Measurements from ENCODE around the gene C1QB. TPM values are rescaled to one million over a fixed set of nuclear protein-coding genes. Genes with fewer than 3 reads are reported as not detected.

Gene C1QB
- total and polyA plus RNA-seq, 2 of the 4 experiments (the other 2 are of a cell fraction) = not detected

- dilution Hi-C loops (cut with HindIII; ENCODE audit: low sequenced_read_pairs, unreplicated experiment) = no loop called here
- ChIA-PET CTCF (interaction anchor here (0.5 to 1.3 kb wide), 6 partner anchors 29 to 599 kb away, joined by 3 to 4 read pairs (median 3); no protein-coding TSS in a partner anchor), POLR2A (ENCODE audit: unreplicated experiment) (no interaction called here)
- no CpG with 5 or more reads among the region's 1 CpG for WGBS, 2 experiments (ENCODE audit: extremely low coverage in 2 of 2, insufficient read length in 1 of 2)
- peaks cover 38% of the 10 kb centered on the region for H3K27me3 ChIP-seq (ENCODE audit: control insufficient read depth, insufficient read depth, low read length)
- no TSS peak for BruUV-seq (replicated peaks)
- no peak overlapping the region for H4K8ac ChIP-seq (ENCODE audit: low read depth in 2 of 2, low read length in 2 of 2)
- no peak overlapping the region for H3K4me3 ChIP-seq (ENCODE audit: insufficient read depth, low read depth, low read length)
- ATAC-seq (ENCODE audit: low read depth) (no peak), DNase-seq (no peak)
- no peaks in the 10 kb centered on the region for H3K36me3 ChIP-seq (ENCODE audit: control insufficient read depth, insufficient read depth, low read length)
- in situ Hi-C loops (cut with MboI; ENCODE audit: low sequenced_read_pairs) = loop anchor here (5.0 kb wide), 1 partner anchor 248 kb away; no protein-coding TSS in a partner anchor
- H4K5ac ChIP-seq (ENCODE audit: low read depth, low read length) = no peak overlapping the region
- no peak overlapping the region for H2BK120ac ChIP-seq (ENCODE audit: low read depth, low read length)
- no peaks in the 10 kb centered on the region for H3K9me3 ChIP-seq (ENCODE audit: control insufficient read depth, insufficient read depth, low read length)
- H3K18ac ChIP-seq (ENCODE audit: low read depth, low read length) = no peak overlapping the region
- no peak overlapping the region for H4K91ac ChIP-seq (ENCODE audit: insufficient read depth, low read depth, low read length)
- H3K14ac ChIP-seq (replicated peaks; ENCODE audit: low read depth, low read length) = no peak overlapping the region
- H2BK20ac ChIP-seq (ENCODE audit: low read depth, low read length) = no peak overlapping the region
- H3K4ac ChIP-seq (ENCODE audit: low read depth, low read length) = no peak overlapping the region
- no peak overlapping the region for H3K9ac ChIP-seq (ENCODE audit: low read depth, low read length)
- no peak overlapping the region for H2BK15ac ChIP-seq (ENCODE audit: low read depth, low read length)
- H3K4me2 ChIP-seq (ENCODE audit: low read depth, low read length) = no peak overlapping the region
- no peak overlapping the region for H3K56ac ChIP-seq (ENCODE audit: extremely low read depth, insufficient read depth, low read length)
- intact Hi-C loops (cut with micrococcal nuclease) = loop anchor here (1.0 to 2.0 kb wide), 4 partner anchors 30 to 256 kb away; no protein-coding TSS in a partner anchor
- no peak overlapping the region for H2AFZ ChIP-seq (replicated peaks; ENCODE audit: low read length, poor library complexity)
- H2AK9ac ChIP-seq (replicated peaks; ENCODE audit: low read depth, low read length, poor library complexity) = no peak overlapping the region
- no peak overlapping the region for H2BK5ac ChIP-seq (ENCODE audit: low read depth, low read length, poor library complexity, severe bottlenecking)
- TF ChIP-seq CHD1 (IDR thresholded peaks at IDR 0.05; ENCODE audit: low read depth, low read length) = no peak
- no peak for TF ChIP-seq BHLHE40 (IDR thresholded peaks at IDR 0.05; ENCODE audit: low read depth, low read length)
- TF ChIP-seq RFX5 (IDR thresholded peaks at IDR 0.05; ENCODE audit: low read depth, low read length) = no peak
- TF ChIP-seq RCOR1 (IDR thresholded peaks at IDR 0.05; ENCODE audit: insufficient replicate concordance, low read length) = no peak
- no peak for TF ChIP-seq MAFK (IDR thresholded peaks at IDR 0.05; ENCODE audit: low read depth, low read length)
- no peak for TF ChIP-seq RAD21 (IDR thresholded peaks at IDR 0.05; ENCODE audit: low read length)
- TF ChIP-seq NFE2L2 (IDR thresholded peaks at IDR 0.05; ENCODE audit: low read depth, low read length) = no peak
- TF ChIP-seq USF2 (IDR thresholded peaks at IDR 0.05; ENCODE audit: low read depth, low read length) = no peak
- no peak for TF ChIP-seq ELK1 (IDR thresholded peaks at IDR 0.05; ENCODE audit: borderline replicate concordance, low read depth, low read length)
- TF ChIP-seq POLR2A (IDR thresholded peaks at IDR 0.05; ENCODE audit: low read depth, low read length) = no peak
- no peak for TF ChIP-seq MAZ (IDR thresholded peaks at IDR 0.05; ENCODE audit: borderline replicate concordance, low read depth, low read length)
- no peak for TF ChIP-seq MXI1 (IDR thresholded peaks at IDR 0.05; ENCODE audit: borderline replicate concordance, low read depth, low read length)
- TF ChIP-seq CTCF (conservative IDR thresholded peaks at IDR 0.05; ENCODE audit: low read depth, low read length) = no peak
- no peak for TF ChIP-seq CEBPB (IDR thresholded peaks at IDR 0.05; ENCODE audit: low read depth, low read length)
- TF ChIP-seq SMC3 (IDR thresholded peaks at IDR 0.05; ENCODE audit: low read depth, low read length) = no peak
- no peak for TF ChIP-seq FOS (IDR thresholded peaks at IDR 0.05; ENCODE audit: low read depth, low read length)
- H3K23ac ChIP-seq (ENCODE audit: low read depth, low read length) = no peak overlapping the region
- H3K79me1 ChIP-seq (ENCODE audit: low read depth in 1 of 2, low read length in 2 of 2) = no peaks in the 10 kb centered on the region
- no peaks in the 10 kb centered on the region; the same call in 1 of the 2 replicates for H3K9me1 ChIP-seq (ENCODE audit: insufficient read depth, low read length)
- no peak overlapping the region for H2AK5ac ChIP-seq (ENCODE audit: low read depth, low read length)
- H3K27ac ChIP-seq (ENCODE audit: insufficient read depth, low read length) = no peak overlapping the region
- H3K4me1 ChIP-seq (ENCODE audit: control insufficient read depth, insufficient read depth, low read length) = no peaks in the 10 kb centered on the region
- H4K20me1 ChIP-seq (ENCODE audit: insufficient read depth, low read length) = no peaks in the 10 kb centered on the region
Measured at GRCh38 chr1:22674410-22674749, 21.3 kb downstream of the C1QB start.
